ENCODE measurements around the gene NLRP6. TPM values are rescaled to one million over a fixed set of nuclear protein-coding genes. Genes with fewer than 3 reads are reported as not detected.

Gene NLRP6
- total RNA-seq, 2 donors from 2014 or later, result not detected

DNA sequence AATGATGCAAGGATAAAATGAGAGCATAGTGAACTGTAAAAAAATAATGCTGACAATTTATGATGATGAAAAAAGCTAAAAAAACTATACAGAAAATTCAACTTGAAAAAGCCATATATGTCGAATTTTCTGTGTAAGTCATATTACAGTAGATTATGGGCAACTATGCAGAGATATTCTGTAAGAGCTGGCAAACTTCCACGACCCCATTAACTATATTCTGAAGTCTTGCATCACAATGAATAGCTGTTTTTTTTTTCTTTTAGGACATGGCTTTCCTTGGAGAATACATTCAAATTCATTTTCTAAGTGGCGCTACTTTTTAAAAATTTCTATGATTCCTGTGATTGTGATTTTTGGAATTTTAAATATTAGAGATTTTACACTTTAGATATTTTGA lies 23.0 kb upstream of the NLRP6 start:
- no peak for TF ChIP-seq CTCF (conservative IDR thresholded peaks at IDR 0.05)
- Histone ChIP-seq H3K27me3 (ENCODE audit: control insufficient read depth, insufficient read depth, low read length, poor library complexity, severe bottlenecking) (no peaks in the 10 kb centered on the region), H3K36me3 (ENCODE audit: control insufficient read depth, insufficient read depth, low read length) (peaks cover 34% of the 10 kb centered on the region), H3K9me3 (ENCODE audit: control insufficient read depth, low read length) (no peaks in the 10 kb centered on the region), H3K4me3 (ENCODE audit: low read length) (no peak overlapping the region), H3K27ac (ENCODE audit: low read depth, low read length) (no peak overlapping the region), H3K4me1 (ENCODE audit: control insufficient read depth, insufficient read depth, low read length) (no peaks in the 10 kb centered on the region), H3K9ac (ENCODE audit: extremely low read depth, low read length, poor library complexity, severe bottlenecking) (no peak overlapping the region)
- no peak overlapping the region for H3K4me3 Mint-ChIP-seq
- H3K27me3 Mint-ChIP-seq (ENCODE audit: insufficient read depth), result peaks cover 2% of the 10 kb centered on the region
- H3K27ac Mint-ChIP-seq, result no peak overlapping the region
- no peak for DNase-seq
- 86 to 88% methylated on average over 1 to 3 of the region's 3 CpGs for WGBS, 2 experiments (ENCODE audit: insufficient coverage in 1 of 2, insufficient read length in 1 of 2)
- H3K36me3 Mint-ChIP-seq (ENCODE audit: low read depth), result peaks cover 34% of the 10 kb centered on the region
- H3K4me1 Mint-ChIP-seq, result no peaks in the 10 kb centered on the region
- H3K9me3 Mint-ChIP-seq, result no peaks in the 10 kb centered on the region

DNA sequence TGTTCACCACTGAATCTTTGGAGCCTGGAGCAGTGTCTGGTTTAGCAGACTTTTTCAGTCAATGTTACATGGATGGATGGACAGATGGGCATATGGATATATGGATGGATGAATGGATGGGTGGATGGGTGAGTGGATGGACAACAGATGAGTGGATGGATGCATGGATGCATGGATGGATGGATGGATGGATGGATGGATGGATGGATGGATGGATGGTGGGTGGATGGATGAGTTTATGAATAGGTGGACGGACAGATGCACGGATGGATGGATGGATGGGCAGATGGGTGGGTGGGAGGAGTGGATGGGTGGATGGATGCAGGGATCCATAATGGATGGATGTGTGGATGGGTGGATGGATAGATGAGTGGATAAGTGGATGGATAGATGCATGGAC lies 22.4 kb upstream of the NLRP6 start:
- Histone ChIP-seq H3K36me3 (ENCODE audit: control insufficient read depth, insufficient read depth, low read length) (peaks cover 28% of the 10 kb centered on the region), H3K9me3 (ENCODE audit: control insufficient read depth, low read length) (no peaks in the 10 kb centered on the region), H3K4me1 (ENCODE audit: control insufficient read depth, insufficient read depth, low read length) (no peaks in the 10 kb centered on the region), H3K4me3 (ENCODE audit: low read length) (no peak overlapping the region), H3K9ac (ENCODE audit: extremely low read depth, low read length, poor library complexity, severe bottlenecking) (no peak overlapping the region), H3K27me3 (ENCODE audit: control insufficient read depth, insufficient read depth, low read length, poor library complexity, severe bottlenecking) (no peaks in the 10 kb centered on the region), H3K27ac (ENCODE audit: low read depth, low read length) (no peak overlapping the region)
- H3K36me3 Mint-ChIP-seq (ENCODE audit: low read depth), result peaks cover 30% of the 10 kb centered on the region
- DNase-seq, result no peak
- H3K27me3 Mint-ChIP-seq (ENCODE audit: insufficient read depth), result peaks cover 2% of the 10 kb centered on the region
- H3K27ac Mint-ChIP-seq, result no peak overlapping the region
- H3K4me3 Mint-ChIP-seq, result no peak overlapping the region
- WGBS, 2 experiments (ENCODE audit: insufficient coverage in 1 of 2, insufficient read length in 1 of 2), result 91% methylated on average over 2 of the region's 2 CpGs; no CpG with 5 or more reads in 1 of the 2 experiments
- no peak for TF ChIP-seq CTCF (conservative IDR thresholded peaks at IDR 0.05)
- H3K9me3 Mint-ChIP-seq, result peaks cover 3% of the 10 kb centered on the region
- no peaks in the 10 kb centered on the region for H3K4me1 Mint-ChIP-seq

GRCh38 chr11:256952-257737 lies 21.1 kb upstream of the NLRP6 start:
- TF ChIP-seq CTCF (conservative IDR thresholded peaks at IDR 0.05), result no peak
- Histone ChIP-seq H3K27ac (ENCODE audit: low read depth, low read length) (no peak overlapping the region), H3K36me3 (ENCODE audit: control insufficient read depth, insufficient read depth, low read length) (peaks cover 15% of the 10 kb centered on the region), H3K9me3 (ENCODE audit: control insufficient read depth, low read length) (peaks cover 4% of the 10 kb centered on the region), H3K9ac (ENCODE audit: extremely low read depth, low read length, poor library complexity, severe bottlenecking) (no peak overlapping the region), H3K27me3 (ENCODE audit: control insufficient read depth, insufficient read depth, low read length, poor library complexity, severe bottlenecking) (no peaks in the 10 kb centered on the region), H3K4me1 (ENCODE audit: control insufficient read depth, insufficient read depth, low read length) (no peaks in the 10 kb centered on the region), H3K4me3 (ENCODE audit: low read length) (no peak overlapping the region)
- H3K36me3 Mint-ChIP-seq (ENCODE audit: low read depth), result peaks cover 17% of the 10 kb centered on the region
- no peak overlapping the region for H3K4me3 Mint-ChIP-seq
- no peak for DNase-seq
- peaks cover 2% of the 10 kb centered on the region for H3K27me3 Mint-ChIP-seq (ENCODE audit: insufficient read depth)
- peaks cover 15% of the 10 kb centered on the region for H3K9me3 Mint-ChIP-seq
- H3K4me1 Mint-ChIP-seq, result no peaks in the 10 kb centered on the region
- no peak overlapping the region for H3K27ac Mint-ChIP-seq
- 92 to 93% methylated on average over 6 to 14 of the region's 14 CpGs for WGBS, 2 experiments (ENCODE audit: insufficient coverage in 1 of 2, insufficient read length in 1 of 2)
